Kidney (tissue), 14 donors: Measurements from ENCODE around the gene ACTN4. TPM values are rescaled to one million over a fixed set of nuclear protein-coding genes. Genes with fewer than 3 reads are reported as not detected.

Experiments used
- DNase-seq, 5 donors: peaks; one replicate each; pipeline ENCODE4 v3.0.0-alpha.2; 2013 to 2020
- FAIRE-seq: peaks from 2 replicates; lab custom pipeline; 2012; peaks lifted over from hg19 to GRCh38; lab: Jason Lieb, UNC
- H3K27ac ChIP-seq, 2 donors: one replicate each; pipeline ENCODE4 v1.7.0; 2013; ENCODE audit warnings: low read depth in 2 of 2, low read length in 2 of 2, inconsistent platforms in 1 of 2
- H3K27me3 ChIP-seq: one replicate; pipeline ENCODE4 v1.7.1; 2013; ENCODE audit warnings: low read length, inconsistent platforms; ENCODE audit not compliant: control insufficient read depth, insufficient read depth
- H3K36me3 ChIP-seq, 3 donors: one replicate each; pipeline versions ENCODE4 v1.7.0 to v1.7.1; 2013; ENCODE audit warnings: low read length in 3 of 3, control low read depth in 1 of 3, inconsistent platforms in 1 of 3; ENCODE audit not compliant: insufficient read depth in 3 of 3, control insufficient read depth in 2 of 3
- H3K4me1 ChIP-seq, 3 donors: one replicate each; pipeline versions ENCODE4 v1.7.0 to v1.7.1; 2013; ENCODE audit warnings: low read length in 3 of 3, inconsistent platforms in 1 of 3, low read depth in 1 of 3; ENCODE audit not compliant: control insufficient read depth in 2 of 3, insufficient read depth in 2 of 3
- H3K4me3 ChIP-seq, 3 donors: one replicate each; pipeline versions ENCODE4 v1.7.0 to v1.8.1; 2013; ENCODE audit warnings: low read length in 3 of 3, control low read depth in 1 of 3, inconsistent platforms in 1 of 3
- H3K9ac ChIP-seq, 3 donors: one replicate each; pipeline versions ENCODE4 v1.7.0 to v1.7.1; 2013; ENCODE audit warnings: low read length in 3 of 3, control low read depth in 1 of 3, inconsistent platforms in 1 of 3
- H3K9me3 ChIP-seq, 3 donors: one replicate each; pipeline versions ENCODE4 v1.7.0 to v1.7.1; 2013; ENCODE audit warnings: low read length in 3 of 3, control low read depth in 1 of 3, inconsistent platforms in 1 of 3; ENCODE audit not compliant: control insufficient read depth in 2 of 3, insufficient read depth in 1 of 3
- CTCF ChIP-seq: IDR thresholded peaks from 3 replicates; pipeline ENCODE4 v1.5.1; 2012; ENCODE audit warnings: mild to moderate bottlenecking, moderate library complexity, borderline replicate concordance; ENCODE audit not compliant: insufficient read depth; ENCODE audit errors: extremely low read depth
- intact Hi-C: fragments of 100-400 bp; cut with DNase I; formaldehyde crosslinking; loops from one replicate; pipeline ENCODE4 v1.11.1; 2022
- polyA plus RNA-seq: library from polyadenylated mRNA; stranded (reverse); fragments of 350-450 nt; fragmentation: Illumina TruSeq; extraction: RNeasy Lipid Tissue Mini Kit (QIAGEN cat#74804); gene quantifications from one replicate; pipeline ENCODE4 v1.2.3, GENCODE V29; 2014; ENCODE audit warnings: low read depth, low replicate concordance; ENCODE audit not compliant: insufficient read depth
- total RNA-seq: library from RNA; stranded (reverse); fragmentation: NEBNext Ultra II Directional; extraction: Animal tissue kit (Norgen Biotek cat#: 25700); gene quantifications from one replicate; pipeline ENCODE4 v1.2.1, GENCODE V29; 2021
- donor health status: control.
- donor health status: control.
- donor health status: control.
- donor health status: control.
- donor health status: control.
- donor health status: DM: yes; HTN: yes; CAD: no.
- donor health status: Normal renal cell carcinoma (clear cell type).

ACTN4 gene
- total and polyA plus RNA-seq, 2 donors from 2014 or later = 231 to 606 TPM

- intact Hi-C loops = no loop called here
- H3K27ac ChIP-seq = peak overlapping the region; percentile 82 to 94
- H3K4me3 ChIP-seq = no peak overlapping the region
- H3K9ac ChIP-seq = peak overlapping the region in 1 of 3 donors; percentile 35
- H3K36me3 ChIP-seq = no peaks in the 10 kb centered on the region
- peaks cover 21 to 70% (median 70%) of the 10 kb centered on the region in 3 donors for H3K4me1 ChIP-seq
- no peaks in the 10 kb centered on the region for H3K27me3 ChIP-seq
- DNase-seq (peak in 3 of 5 donors; percentile 6 to 51 (median 25)), FAIRE-seq (no peak)
- no peaks in the 10 kb centered on the region for H3K9me3 ChIP-seq
- TF ChIP-seq CTCF = no peak
These were observed 23.5 kb downstream of the ACTN4 start for GRCh38 chr19:38670921-38671398.

GRCh38 chr19:38671654-38672053 is 24.2 kb downstream of the ACTN4 start:
- Histone ChIP-seq H3K36me3 (no peaks in the 10 kb centered on the region), H3K27ac (peak overlapping the region; percentile 82 to 94), H3K27me3 (no peaks in the 10 kb centered on the region), H3K9me3 (no peaks in the 10 kb centered on the region), H3K9ac (peak overlapping the region in 2 of 3 donors; percentile 14 to 22), H3K4me1 (peaks cover 16 to 70% (median 70%) of the 10 kb centered on the region in 3 donors), H3K4me3 (peak overlapping the region in 1 of 3 donors; percentile 3)
- FAIRE-seq (no peak), DNase-seq (peak in 1 of 5 donors; percentile 15)
- no peak for TF ChIP-seq CTCF
- intact Hi-C loops = no loop called here

GRCh38 chr19:38673030-38673429 is 25.6 kb downstream of the ACTN4 start:
- intact Hi-C loops = no loop called here
- H3K4me1 ChIP-seq = peaks cover 6 to 67% (median 60%) of the 10 kb centered on the region in 3 donors
- DNase-seq = peak in 1 of 5 donors; percentile 8

More at GRCh38 chr19:38673030-38673429, 25.6 kb downstream of the ACTN4 start:
- no peak for TF ChIP-seq CTCF
- FAIRE-seq = no peak
- Histone ChIP-seq H3K4me3 (no peak overlapping the region), H3K9me3 (no peaks in the 10 kb centered on the region), H3K36me3 (peaks cover 0 to 4% (median 3%) of the 10 kb centered on the region in 3 donors), H3K27ac (no peak overlapping the region), H3K27me3 (no peaks in the 10 kb centered on the region), H3K9ac (no peak overlapping the region)
